Measurements from ENCODE around the gene LTBR. TPM values are rescaled to one million over a fixed set of nuclear protein-coding genes. Genes with fewer than 3 reads are reported as not detected.

The LTBR gene
- total RNA-seq, 1 experiment from 2014 or later, result 165 TPM

GRCh38 chr12:6364044-6364374 lies 20.0 kb upstream of the LTBR start:
- TF ChIP-seq CTCF (IDR thresholded peaks at IDR 0.05; ENCODE audit: unreplicated experiment), result no peak
- Mint-ChIP-seq H3K27ac (ENCODE audit: unreplicated experiment) (peak overlapping the region; percentile 76), H3K9me3 (ENCODE audit: low read depth, unreplicated experiment) (no peaks in the 10 kb centered on the region), H3K36me3 (ENCODE audit: insufficient read depth, unreplicated experiment) (peaks cover 40% of the 10 kb centered on the region), H3K4me3 (ENCODE audit: low read depth, unreplicated experiment) (peak overlapping the region; percentile 65), H3K27me3 (ENCODE audit: unreplicated experiment) (no peaks in the 10 kb centered on the region), H3K4me1 (ENCODE audit: low read depth, unreplicated experiment) (peaks cover 36% of the 10 kb centered on the region)
- intact Hi-C loops (cut with micrococcal nuclease; ENCODE audit: unreplicated experiment), result no loop called here
- no peak for DNase-seq
- CTCF ChIA-PET, result interaction anchor here (1.4 kb wide), 1 partner anchor 29 kb away, joined by 8 read pairs; no protein-coding TSS in a partner anchor
- BruUV-seq (replicated peaks), result TSS peak; percentile 55

GRCh38 chr12:6367065-6367968 lies 16.6 kb upstream of the LTBR start:
- H3K27ac Mint-ChIP-seq (ENCODE audit: unreplicated experiment), result no peak overlapping the region
- peaks cover 40% of the 10 kb centered on the region for H3K4me1 Mint-ChIP-seq (ENCODE audit: low read depth, unreplicated experiment)
- BruUV-seq (replicated peaks), result no TSS peak
- no peaks in the 10 kb centered on the region for H3K9me3 Mint-ChIP-seq (ENCODE audit: low read depth, unreplicated experiment)
- H3K27me3 Mint-ChIP-seq (ENCODE audit: unreplicated experiment), result no peaks in the 10 kb centered on the region
- CTCF ChIA-PET, result interaction anchor here (0.7 kb wide), 1 partner anchor 573 kb away, joined by 5 read pairs; no protein-coding TSS in a partner anchor
- no peak for DNase-seq
- TF ChIP-seq CTCF (IDR thresholded peaks at IDR 0.05; ENCODE audit: unreplicated experiment), result no peak
- no peak overlapping the region for H3K4me3 Mint-ChIP-seq (ENCODE audit: low read depth, unreplicated experiment)
- intact Hi-C loops (cut with micrococcal nuclease; ENCODE audit: unreplicated experiment), result no loop called here
- H3K36me3 Mint-ChIP-seq (ENCODE audit: insufficient read depth, unreplicated experiment), result peaks cover 38% of the 10 kb centered on the region

- Mint-ChIP-seq H3K4me1 (ENCODE audit: low read depth, unreplicated experiment) (peaks cover 43% of the 10 kb centered on the region), H3K36me3 (ENCODE audit: insufficient read depth, unreplicated experiment) (peaks cover 47% of the 10 kb centered on the region), H3K27me3 (ENCODE audit: unreplicated experiment) (no peaks in the 10 kb centered on the region), H3K4me3 (ENCODE audit: low read depth, unreplicated experiment) (no peak overlapping the region), H3K27ac (ENCODE audit: unreplicated experiment) (peak overlapping the region; percentile 27), H3K9me3 (ENCODE audit: low read depth, unreplicated experiment) (no peaks in the 10 kb centered on the region)
- CTCF ChIA-PET, result no interaction called here
- no TSS peak for BruUV-seq (replicated peaks)
- no peak for DNase-seq
- intact Hi-C loops (cut with micrococcal nuclease; ENCODE audit: unreplicated experiment), result no loop called here
- TF ChIP-seq CTCF (IDR thresholded peaks at IDR 0.05; ENCODE audit: unreplicated experiment), result no peak
Observed at GRCh38 chr12:6367969-6368892, 15.7 kb upstream of the LTBR start.

- TF ChIP-seq CTCF (IDR thresholded peaks at IDR 0.05; ENCODE audit: unreplicated experiment), result no peak
- intact Hi-C loops (cut with micrococcal nuclease; ENCODE audit: unreplicated experiment), result no loop called here
- CTCF ChIA-PET, result no interaction called here
- H3K9me3 Mint-ChIP-seq (ENCODE audit: low read depth, unreplicated experiment), result no peaks in the 10 kb centered on the region
- H3K4me1 Mint-ChIP-seq (ENCODE audit: low read depth, unreplicated experiment), result peaks cover 51% of the 10 kb centered on the region
- H3K27me3 Mint-ChIP-seq (ENCODE audit: unreplicated experiment), result no peaks in the 10 kb centered on the region
- peak overlapping the region; percentile 27 for H3K27ac Mint-ChIP-seq (ENCODE audit: unreplicated experiment)
- no TSS peak for BruUV-seq (replicated peaks)
- no peak overlapping the region for H3K4me3 Mint-ChIP-seq (ENCODE audit: low read depth, unreplicated experiment)
- H3K36me3 Mint-ChIP-seq (ENCODE audit: insufficient read depth, unreplicated experiment), result peaks cover 48% of the 10 kb centered on the region
- DNase-seq, result no peak
Observed at GRCh38 chr12:6368906-6369525, 14.9 kb upstream of the LTBR start.

Data from Calu3 (cell line).